ENCODE data around the gene THBD.
A peak's percentile ranks its signal among the peaks of the same experiment; 100 is the strongest.

THBD gene

DNA sequence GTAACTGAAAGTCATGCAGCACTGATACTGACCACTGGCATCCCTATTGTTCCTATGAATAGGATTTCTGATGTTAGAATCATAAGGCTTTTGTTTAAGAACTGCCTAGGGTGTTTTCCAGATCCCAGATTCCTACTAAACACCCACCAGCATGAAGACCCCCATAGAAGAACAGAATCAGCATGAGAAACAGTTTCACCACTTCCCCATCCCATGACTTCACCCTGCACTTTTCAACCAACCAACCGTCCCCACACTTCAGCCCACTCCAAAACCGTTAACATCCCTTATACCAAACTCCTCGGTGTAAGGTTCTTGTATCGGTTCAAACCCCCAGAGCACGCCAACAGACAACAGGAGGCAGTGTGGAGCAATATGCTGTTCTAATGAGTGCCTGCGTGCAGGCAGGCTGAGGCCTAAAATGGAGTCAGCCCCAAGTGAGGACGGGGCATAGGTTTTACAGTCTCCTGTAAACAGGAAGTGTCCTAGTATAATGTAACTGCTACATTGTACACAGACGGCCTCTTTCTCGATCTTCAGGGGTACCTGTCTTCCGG is 25.8 kb downstream of the THBD start:
- TF ChIP-seq POLR2A (IDR thresholded peaks at IDR 0.05; ENCODE audit: extremely low read depth, insufficient read length) (no peak), MYC (IDR thresholded peaks at IDR 0.05; ENCODE audit: low read depth, low read length) (no peak)
- TF ChIP-seq, protein P1, sequence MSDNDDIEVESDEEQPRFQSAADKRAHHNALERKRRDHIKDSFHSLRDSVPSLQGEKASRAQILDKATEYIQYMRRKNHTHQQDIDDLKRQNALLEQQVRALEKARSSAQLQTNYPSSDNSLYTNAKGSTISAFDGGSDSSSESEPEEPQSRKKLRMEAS (IDR thresholded peaks at IDR 0.05; ENCODE audit: low read depth, low read length), result no peak
- TF ChIP-seq, protein P2, sequence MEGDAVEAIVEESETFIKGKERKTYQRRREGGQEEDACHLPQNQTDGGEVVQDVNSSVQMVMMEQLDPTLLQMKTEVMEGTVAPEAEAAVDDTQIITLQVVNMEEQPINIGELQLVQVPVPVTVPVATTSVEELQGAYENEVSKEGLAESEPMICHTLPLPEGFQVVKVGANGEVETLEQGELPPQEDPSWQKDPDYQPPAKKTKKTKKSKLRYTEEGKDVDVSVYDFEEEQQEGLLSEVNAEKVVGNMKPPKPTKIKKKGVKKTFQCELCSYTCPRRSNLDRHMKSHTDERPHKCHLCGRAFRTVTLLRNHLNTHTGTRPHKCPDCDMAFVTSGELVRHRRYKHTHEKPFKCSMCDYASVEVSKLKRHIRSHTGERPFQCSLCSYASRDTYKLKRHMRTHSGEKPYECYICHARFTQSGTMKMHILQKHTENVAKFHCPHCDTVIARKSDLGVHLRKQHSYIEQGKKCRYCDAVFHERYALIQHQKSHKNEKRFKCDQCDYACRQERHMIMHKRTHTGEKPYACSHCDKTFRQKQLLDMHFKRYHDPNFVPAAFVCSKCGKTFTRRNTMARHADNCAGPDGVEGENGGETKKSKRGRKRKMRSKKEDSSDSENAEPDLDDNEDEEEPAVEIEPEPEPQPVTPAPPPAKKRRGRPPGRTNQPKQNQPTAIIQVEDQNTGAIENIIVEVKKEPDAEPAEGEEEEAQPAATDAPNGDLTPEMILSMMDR (IDR thresholded peaks at IDR 0.05; ENCODE audit: low read depth, low read length), result no peak
- no peak for DNase-seq (ENCODE audit: low read depth)
- no peak overlapping the region for H3K4me3 ChIP-seq (ENCODE audit: low read depth, low read length)

DNA sequence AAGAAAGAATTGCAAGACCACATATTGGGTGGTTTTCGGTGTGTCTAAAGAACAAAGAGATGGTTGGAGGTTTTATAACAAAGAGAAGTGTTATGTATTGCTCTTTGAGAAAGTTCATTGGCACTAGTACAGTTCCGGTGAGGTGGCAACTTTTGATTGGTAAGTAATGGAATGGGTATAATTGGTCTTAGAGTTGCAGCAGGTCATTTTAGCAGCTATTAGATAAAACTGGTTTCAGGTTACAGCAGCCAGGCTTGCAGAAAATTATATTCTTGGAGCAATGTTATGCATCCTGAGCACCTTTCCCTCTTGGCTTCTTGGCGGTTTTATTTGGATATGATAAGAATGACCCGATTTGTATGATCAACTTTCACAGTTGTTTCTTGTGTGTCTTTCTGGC is 26.6 kb downstream of the THBD start:
- no peak overlapping the region for H3K4me3 ChIP-seq (ENCODE audit: low read depth, low read length)
- TF ChIP-seq POLR2A (IDR thresholded peaks at IDR 0.05; ENCODE audit: extremely low read depth, insufficient read length) (no peak), MYC (IDR thresholded peaks at IDR 0.05; ENCODE audit: low read depth, low read length) (no peak)
- TF ChIP-seq, protein P2 (IDR thresholded peaks at IDR 0.05; ENCODE audit: low read depth, low read length), result no peak
- TF ChIP-seq, protein P1 (IDR thresholded peaks at IDR 0.05; ENCODE audit: low read depth, low read length), result no peak
- DNase-seq (ENCODE audit: low read depth), result no peak

DNA sequence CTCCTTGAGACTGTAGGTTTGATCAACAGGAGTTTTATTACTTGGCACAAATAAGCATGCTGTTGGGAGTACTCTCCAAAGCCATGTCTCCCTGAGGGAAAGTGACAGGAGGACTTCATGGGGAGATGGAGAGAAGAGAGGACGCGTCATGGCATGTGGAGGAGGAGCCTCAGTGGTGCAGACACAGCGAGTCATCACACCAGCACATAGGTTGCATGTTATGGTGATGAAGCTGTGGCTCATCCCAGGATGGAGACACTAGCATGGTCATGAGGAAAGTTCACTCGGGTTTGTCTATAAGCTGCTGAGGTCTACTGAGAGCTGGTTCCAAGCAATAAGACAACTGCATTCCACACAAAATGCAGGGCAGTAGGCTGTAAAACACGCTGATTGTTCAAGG is 27.5 kb downstream of the THBD start:
- TF ChIP-seq, protein P1 (IDR thresholded peaks at IDR 0.05; ENCODE audit: low read depth, low read length), result no peak
- H3K4me3 ChIP-seq (ENCODE audit: low read depth, low read length), result no peak overlapping the region
- peak; percentile 46 for DNase-seq (ENCODE audit: low read depth)

DNA sequence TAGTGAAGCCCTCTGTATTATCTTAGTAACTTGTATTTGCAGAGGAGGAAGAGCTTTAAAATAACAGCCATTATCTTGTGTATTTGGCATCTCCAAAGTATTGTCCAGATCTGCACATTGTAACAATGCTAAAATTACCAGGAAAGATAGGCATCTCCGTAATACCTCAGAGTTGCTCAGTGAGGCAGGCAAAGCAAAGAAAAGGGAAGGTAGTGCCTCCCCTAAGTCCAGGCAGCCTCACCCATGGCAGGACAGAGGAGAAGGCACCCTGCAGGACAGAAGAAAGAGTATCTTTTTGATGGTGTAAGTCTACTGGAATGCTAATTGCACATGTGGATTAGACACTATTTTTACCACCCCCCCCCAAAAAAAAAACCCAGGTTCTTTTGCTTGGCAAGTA is 27.9 kb downstream of the THBD start:
- peak; percentile 49 for DNase-seq (ENCODE audit: low read depth)
- TF ChIP-seq, protein P2 (IDR thresholded peaks at IDR 0.05; ENCODE audit: low read depth, low read length), result no peak
- H3K4me3 ChIP-seq (ENCODE audit: low read depth, low read length), result no peak overlapping the region

DNA sequence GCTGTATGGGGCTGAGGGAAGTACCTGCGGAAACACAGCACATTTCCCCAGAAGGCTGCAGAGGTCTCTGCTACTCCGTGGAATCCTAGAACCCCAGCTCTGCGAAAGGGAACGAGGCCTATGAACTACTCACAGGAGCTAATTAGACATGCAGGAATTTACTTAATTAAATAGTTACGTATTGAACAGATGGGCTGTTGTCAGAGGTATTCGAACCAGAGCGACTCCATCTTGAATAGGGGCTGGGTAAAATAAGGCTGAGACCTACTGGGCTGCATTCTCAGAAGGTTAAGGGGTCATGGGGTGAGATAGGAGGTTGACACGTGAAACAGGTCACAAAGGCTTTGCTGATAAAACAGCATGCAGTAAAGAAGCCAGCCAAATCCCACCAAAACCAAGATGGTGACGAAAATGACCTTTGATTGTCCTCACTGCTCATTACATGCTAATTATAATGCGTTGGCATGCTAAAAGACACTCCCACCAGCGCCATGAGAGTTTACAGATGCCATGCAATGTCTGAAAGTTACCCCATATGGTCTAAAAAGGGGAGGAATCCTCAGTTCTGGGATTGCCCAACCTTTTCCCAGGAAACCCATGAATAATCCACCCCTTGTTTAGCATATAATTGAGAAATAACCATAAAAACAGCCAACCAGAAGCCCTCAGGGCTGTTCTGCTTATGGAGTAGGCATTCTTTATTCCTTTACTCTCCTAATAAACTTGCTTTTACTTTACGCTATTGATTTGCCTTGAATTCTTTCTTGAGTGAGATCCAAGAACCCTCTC is 29.0 kb downstream of the THBD start:
- no peak for DNase-seq (ENCODE audit: low read depth)
- no peak overlapping the region for H3K4me3 ChIP-seq (ENCODE audit: low read depth, low read length)
- TF ChIP-seq POLR2A (IDR thresholded peaks at IDR 0.05; ENCODE audit: extremely low read depth, insufficient read length) (no peak), MYC (IDR thresholded peaks at IDR 0.05; ENCODE audit: low read depth, low read length) (no peak)
- TF ChIP-seq, protein P2 (IDR thresholded peaks at IDR 0.05; ENCODE audit: low read depth, low read length), result no peak
- TF ChIP-seq, protein P1 (IDR thresholded peaks at IDR 0.05; ENCODE audit: low read depth, low read length), result no peak

DNA sequence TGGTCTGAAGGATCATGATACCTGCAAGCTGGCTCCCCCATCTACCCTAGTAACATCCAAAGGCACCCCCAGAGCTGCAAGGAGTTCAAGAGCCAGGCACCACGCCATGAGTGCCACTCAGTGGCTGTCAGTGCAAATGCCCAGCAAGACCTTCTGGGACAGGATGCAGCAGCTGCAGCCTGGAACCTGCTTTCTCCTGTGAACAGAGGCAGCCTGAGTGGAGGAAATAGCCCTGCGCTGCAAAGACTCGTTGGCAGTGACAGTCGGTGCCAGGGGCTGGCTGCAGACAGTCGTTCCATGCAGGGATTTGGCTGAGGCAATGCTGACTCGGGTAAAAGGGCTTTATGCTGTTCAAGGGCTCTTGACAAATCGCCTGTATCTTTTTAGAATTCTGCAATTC is 30.1 kb downstream of the THBD start:
- no peak overlapping the region for H3K4me3 ChIP-seq (ENCODE audit: low read depth, low read length)
- no peak for DNase-seq (ENCODE audit: low read depth)
- TF ChIP-seq, protein P2 (IDR thresholded peaks at IDR 0.05; ENCODE audit: low read depth, low read length), result no peak
- TF ChIP-seq, protein P1 (IDR thresholded peaks at IDR 0.05; ENCODE audit: low read depth, low read length), result no peak
- TF ChIP-seq POLR2A (IDR thresholded peaks at IDR 0.05; ENCODE audit: extremely low read depth, insufficient read length) (no peak), MYC (IDR thresholded peaks at IDR 0.05; ENCODE audit: low read depth, low read length) (no peak)

Data from NB4 (cell line).